Heart right ventricle (tissue), 16 donors: ENCODE data around the gene PLA2G4A. TPM values are rescaled to one million over a fixed set of nuclear protein-coding genes. Genes with fewer than 3 reads are reported as not detected.

Experiments
- ATAC-seq, 8 donors: fragments of 200-7000 bp; cut with Tn5 transposase; one replicate each; pipeline ENCODE4 v1.9.1; 2020; ENCODE audit warnings: mild to moderate bottlenecking in 8 of 8, moderate library complexity in 8 of 8, moderate number of reproducible peaks in 1 of 8
- DNase-seq, 2 donors: peaks; one replicate each; pipeline ENCODE4 v3.0.0-alpha.2; 2020
- H3K27ac ChIP-seq, 10 donors: fragments of 200-600 bp; sonication (generic) in 2 of 10; one replicate each; pipeline versions ENCODE4 v1.5.0 to v1.8.0; 2020 to 2022; ENCODE audit warnings: mild to moderate bottlenecking in 3 of 10
- H3K27me3 ChIP-seq, 7 donors: fragments of 200-600 bp; one replicate each; pipeline ENCODE4 v1.8.0; 2021 to 2022; ENCODE audit warnings: mild to moderate bottlenecking in 2 of 7
- H3K36me3 ChIP-seq, 9 donors: fragments of 200-600 bp; sonication (generic) in 1 of 9; one replicate each; pipeline versions ENCODE4 v1.5.0 to v1.8.0; 2020 to 2022; ENCODE audit warnings: mild to moderate bottlenecking in 2 of 9
- H3K4me1 ChIP-seq, 9 donors: fragments of 200-600 bp; sonication (generic) in 1 of 9; one replicate each; pipeline versions ENCODE4 v1.5.0 to v1.8.0; 2020 to 2022; ENCODE audit warnings: mild to moderate bottlenecking in 4 of 9
- H3K4me3 ChIP-seq, 10 donors: fragments of 200-600 bp; sonication (generic) in 2 of 10; one replicate each; pipeline versions ENCODE4 v1.5.0 to v1.8.0; 2020 to 2022; ENCODE audit warnings: mild to moderate bottlenecking in 7 of 10, moderate library complexity in 2 of 10
- H3K9me3 ChIP-seq, 11 donors: fragments of 200-600 bp in 10 of 11; sonication (generic) in 2 of 11; one replicate each; pipeline versions ENCODE4 v1.5.0 to v1.8.0; 2013 to 2022; ENCODE audit warnings: mild to moderate bottlenecking in 2 of 11, control low read depth in 1 of 11, moderate library complexity in 1 of 11
- WGBS, 2 donors: extraction: QIAGEN DNeasy Blood & Tissue Kit; methylation state at CpG; one replicate each; pipeline ENCODE4 v1.1.7; 2013; ENCODE audit warnings: inconsistent platforms in 1 of 2; 5-methylcytosine and 5-hydroxymethylcytosine counted together
- intact Hi-C, 10 donors: fragments of 100-400 bp; cut with DNase I; formaldehyde crosslinking; loops; one replicate each; pipeline versions ENCODE4 v1.11.1 to v1.14.2; 2022
- polyA plus RNA-seq, 2 donors: library from polyadenylated mRNA; stranded (reverse); fragments of 200-250 nt; gene quantifications; one replicate each; pipeline ENCODE4 v1.2.3, GENCODE V29; 2013
- total RNA-seq, 10 donors: library from RNA; stranded (reverse); fragmentation: NEBNext Ultra II Directional in 3 of 10; extraction: Animal tissue kit (Norgen Biotek cat#: 25700) in 3 of 10; gene quantifications; one replicate each; pipeline versions ENCODE4 v1.2.1 to v1.2.4, GENCODE V29; 2021 to 2023
- TF ChIP-seq, protein P1 (sequence below), 9 donors: fragments of 200-600 bp; sonication (generic) in 2 of 9; IDR thresholded peaks; one replicate each; pipeline versions ENCODE4 v1.5.0 to v1.8.0; 2021 to 2022; ENCODE audit warnings: antibody characterized with exemption in 9 of 9, mild to moderate bottlenecking in 5 of 9, moderate library complexity in 1 of 9
- donor health status: Arrhythmogenic right ventricular cardiomyopathy.
- donor health status: ischemic (EF 13 %, LVEDD 7.1; RV severe dilation, severe dysfunction).
- donor health status: healthy with polysubstance abuse.
- donor health status: DM: no; HTN: yes; CAD: no.
- donor health status: DM: no; HTN: no; CAD: no.
- donor health status: ischemic (EF 25% LVEDD 6.9; RV normal size, moderate dysfunction).
- donor health status: ischemic (EF 25% LVEDD 5.7; RV mildly dilated, moderate dysfunction).
- donor health status: healthy.
- donor health status: DM: yes; HTN: yes; CAD: no.
- donor health status: Ischemic cardiomyopathy.
- donor health status: ischemic (EF 35%, LVEDD 5.7; RV mildly dilated, moderate dysfunction).
- donor health status: nonischemic (EF 11% LVEDD 7.7; RV severe dilation, severe dysfunction).
- donor health status: DM: yes; HTN: yes; CAD: no.
- donor health status: PGD.
- donor health status: ischemic (EF 29% LVEDD 5.4; RV normal size, mild dysfunction).
- donor health status: nonischemic (EF 23%, LVEDD 6.1; RV moderate dilation, normal function).

Gene PLA2G4A
- total and polyA plus RNA-seq, 12 donors: 0.85 to 2.7 (median 1.9) TPM

DNA sequence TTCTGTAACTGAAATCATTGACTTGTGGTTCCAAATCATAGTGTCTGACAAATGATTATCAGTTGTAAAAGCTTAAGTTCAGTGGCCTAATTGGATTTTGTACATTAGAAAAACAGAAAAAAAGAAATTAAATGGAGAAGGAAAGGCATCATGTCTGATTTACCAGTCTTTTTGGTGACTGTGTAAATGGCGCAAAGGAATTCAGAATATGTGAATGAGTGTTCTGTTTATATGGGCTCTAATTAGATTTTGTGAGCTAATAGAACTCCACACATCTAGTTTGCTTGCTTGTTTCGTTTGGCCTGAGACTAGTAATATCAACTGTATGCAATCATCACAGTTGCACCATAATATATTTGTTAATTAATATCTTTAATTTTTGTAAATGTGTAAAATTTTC, 151.7 kb downstream of the PLA2G4A start:
- WGBS, 2 donors: 92 to 95% methylated on average over 2 of the region's 2 CpGs
- Histone ChIP-seq H3K4me1 (peaks cover 0 to 12% (median 0%) of the 10 kb centered on the region in 9 donors), H3K27ac (no peak overlapping the region), H3K9me3 (no peaks in the 10 kb centered on the region), H3K27me3 (no peaks in the 10 kb centered on the region), H3K4me3 (no peak overlapping the region), H3K36me3 (no peaks in the 10 kb centered on the region)
- TF ChIP-seq, protein P1, sequence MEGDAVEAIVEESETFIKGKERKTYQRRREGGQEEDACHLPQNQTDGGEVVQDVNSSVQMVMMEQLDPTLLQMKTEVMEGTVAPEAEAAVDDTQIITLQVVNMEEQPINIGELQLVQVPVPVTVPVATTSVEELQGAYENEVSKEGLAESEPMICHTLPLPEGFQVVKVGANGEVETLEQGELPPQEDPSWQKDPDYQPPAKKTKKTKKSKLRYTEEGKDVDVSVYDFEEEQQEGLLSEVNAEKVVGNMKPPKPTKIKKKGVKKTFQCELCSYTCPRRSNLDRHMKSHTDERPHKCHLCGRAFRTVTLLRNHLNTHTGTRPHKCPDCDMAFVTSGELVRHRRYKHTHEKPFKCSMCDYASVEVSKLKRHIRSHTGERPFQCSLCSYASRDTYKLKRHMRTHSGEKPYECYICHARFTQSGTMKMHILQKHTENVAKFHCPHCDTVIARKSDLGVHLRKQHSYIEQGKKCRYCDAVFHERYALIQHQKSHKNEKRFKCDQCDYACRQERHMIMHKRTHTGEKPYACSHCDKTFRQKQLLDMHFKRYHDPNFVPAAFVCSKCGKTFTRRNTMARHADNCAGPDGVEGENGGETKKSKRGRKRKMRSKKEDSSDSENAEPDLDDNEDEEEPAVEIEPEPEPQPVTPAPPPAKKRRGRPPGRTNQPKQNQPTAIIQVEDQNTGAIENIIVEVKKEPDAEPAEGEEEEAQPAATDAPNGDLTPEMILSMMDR (IDR thresholded peaks at IDR 0.05): no peak
- DNase-seq: no peak
- intact Hi-C loops: loop anchor here in 5 of 10 donors (5.0 to 10.0 kb wide), 5 partner anchors 296 to 586 kb away; partner anchors contain the start of gene PTGS2 (in 1 of the 5)
- no peak for ATAC-seq

DNA sequence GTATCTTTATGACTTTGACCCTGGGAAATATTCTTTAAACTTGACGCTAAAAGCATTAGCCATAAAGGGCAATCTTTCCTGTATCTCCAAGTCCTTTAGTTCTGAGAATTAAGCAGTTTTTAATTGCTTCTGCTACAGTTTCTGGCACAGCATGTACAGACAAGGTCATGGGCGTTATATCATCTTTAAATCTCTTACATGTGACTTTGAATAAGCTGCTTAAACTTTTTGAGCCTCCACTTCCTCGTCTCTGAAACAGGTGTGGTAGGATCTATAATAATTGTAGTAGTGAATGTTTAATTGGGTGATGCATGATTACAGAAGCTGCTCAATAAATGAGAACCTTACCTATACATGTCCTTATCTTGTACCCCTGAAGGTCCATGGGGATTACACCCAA, 153.4 kb downstream of the PLA2G4A start:
- no peaks in the 10 kb centered on the region for H3K27me3 ChIP-seq
- TF ChIP-seq, protein P1 (IDR thresholded peaks at IDR 0.05): no peak
- no peaks in the 10 kb centered on the region for H3K9me3 ChIP-seq
- peaks cover 0 to 12% (median 0%) of the 10 kb centered on the region in 9 donors for H3K4me1 ChIP-seq
- no peak overlapping the region for H3K27ac ChIP-seq
- DNase-seq (no peak), ATAC-seq (no peak)
- H3K36me3 ChIP-seq: no peaks in the 10 kb centered on the region
- 78 to 85% methylated on average over 3 of the region's 3 CpGs for WGBS, 2 donors
- intact Hi-C loops: loop anchor here in 5 of 10 donors (5.0 to 10.0 kb wide), 5 partner anchors 297 to 587 kb away; partner anchors contain the start of gene PTGS2 (in 1 of the 5)
- H3K4me3 ChIP-seq: no peak overlapping the region

DNA sequence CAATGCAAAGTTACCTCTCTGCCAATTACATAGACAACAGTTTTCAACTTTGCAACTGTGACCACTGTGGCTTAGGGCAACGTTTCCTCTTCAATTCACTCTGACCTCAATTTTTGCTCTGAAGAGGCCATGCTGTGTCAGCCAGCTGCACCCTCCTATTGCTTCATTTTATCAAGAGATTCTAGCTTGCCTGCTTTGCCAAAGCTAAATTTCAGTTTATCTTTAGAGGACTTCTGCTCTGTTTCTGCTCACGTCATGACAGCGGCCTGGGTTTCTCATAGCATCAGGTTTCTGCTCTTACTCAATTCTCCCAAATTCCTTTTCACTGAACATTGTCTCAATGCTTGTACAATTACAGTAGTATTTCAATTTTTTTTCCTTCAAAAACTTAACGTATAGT, 154.6 kb downstream of the PLA2G4A start:
- TF ChIP-seq, protein P1 (IDR thresholded peaks at IDR 0.05): no peak
- Histone ChIP-seq H3K4me3 (no peak overlapping the region), H3K27me3 (no peaks in the 10 kb centered on the region), H3K9me3 (no peaks in the 10 kb centered on the region), H3K27ac (no peak overlapping the region), H3K36me3 (no peaks in the 10 kb centered on the region), H3K4me1 (peaks cover 0 to 9% (median 0%) of the 10 kb centered on the region in 9 donors)
- ATAC-seq (peak in 6 of 8 donors; percentile 33 to 88 (median 60)), DNase-seq (no peak)
- WGBS, 2 donors: 45 to 53% methylated on average over 4 of the region's 4 CpGs
- intact Hi-C loops: loop anchor here in 5 of 10 donors (5.0 to 10.0 kb wide), 5 partner anchors 299 to 589 kb away; partner anchors contain the start of gene PTGS2 (in 1 of the 5)

DNA sequence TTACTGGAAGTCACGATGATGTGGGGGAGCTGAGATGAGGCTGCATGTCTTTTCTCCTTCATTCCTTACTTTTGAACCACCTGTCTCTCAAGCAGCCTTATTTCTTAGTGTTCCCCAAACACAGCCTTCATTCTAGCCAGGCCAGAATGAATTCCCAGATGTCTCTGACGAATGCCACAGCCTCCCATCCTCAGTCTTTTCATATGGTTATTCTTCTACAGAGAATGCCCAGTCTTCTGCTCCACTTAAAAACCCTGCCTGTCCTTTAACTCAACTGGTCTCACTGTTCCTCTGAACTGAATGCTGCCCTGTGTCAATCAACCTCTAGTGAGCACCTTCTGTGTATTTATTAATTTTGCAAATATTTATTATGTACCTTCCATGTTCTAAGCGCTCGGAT, 156.2 kb downstream of the PLA2G4A start:
- intact Hi-C loops: loop anchor here (5.0 to 10.0 kb wide), 9 partner anchors 300 to 590 kb away; partner anchors contain the start of gene PTGS2 (in 1 of the 10)
- no peak overlapping the region for H3K4me3 ChIP-seq
- no peaks in the 10 kb centered on the region for H3K36me3 ChIP-seq
- DNase-seq: no peak
- H3K4me1 ChIP-seq: peaks cover 0 to 5% (median 0%) of the 10 kb centered on the region in 9 donors
- ATAC-seq: no peak
- 84 to 93% methylated on average over 4 of the region's 4 CpGs for WGBS, 2 donors
- TF ChIP-seq, protein P1 (IDR thresholded peaks at IDR 0.05): no peak
- no peaks in the 10 kb centered on the region for H3K27me3 ChIP-seq
- H3K27ac ChIP-seq: no peak overlapping the region
- H3K9me3 ChIP-seq: no peaks in the 10 kb centered on the region
